Prostate gland (tissue), 2 donors: ENCODE results near the gene ABCA2.

ENCODE experiments used
- CTCF ChIP-seq, 4 experiments: fragments of 200-600 bp in 2 of 4; fragments of 450-650 bp in 2 of 4; sonication (generic) in 2 of 4; IDR thresholded peaks; 1 replicate in 3 of 4; 2 replicates in 1 of 4; pipeline ENCODE4 v1.5.1; 2016 to 2019; ENCODE audit warnings: antibody characterized with exemption in 4 of 4, mild to moderate bottlenecking in 2 of 4, moderate library complexity in 2 of 4
- POLR2A ChIP-seq: fragments of 450-650 bp; IDR thresholded peaks from one replicate; pipeline ENCODE4 v1.6.1; 2016; ENCODE audit warnings: antibody characterized with exemption, mild to moderate bottlenecking

GRCh38 chr9:137052293-137052692 lies 24.3 kb upstream of the ABCA2 start:
- TF ChIP-seq POLR2A, result no peak
- no peak for TF ChIP-seq CTCF (IDR thresholded peaks at IDR 0.05)
